HepG2 (cell line): Measurements from ENCODE around the gene SLC2A2. TPM values are rescaled to one million over a fixed set of nuclear protein-coding genes. Genes with fewer than 3 reads are reported as not detected.

ENCODE experiments used
- ATAC-seq: fragments of 200-7000 bp; cut with Tn5 transposase; 3 replicates; pipeline ENCODE4 v1.9.1; 2020; ENCODE audit warnings: mild to moderate bottlenecking, moderate library complexity
- BruUV-seq: library from RNA; stranded (reverse); fragments of 400-500 nt; replicated peaks from 2 replicates; lab custom pipeline; 2021; lab: Mats Ljungman, UMichigan
- CTCF ChIA-PET: fragments of 300-600 bp; formaldehyde crosslinking; extraction: SDS; loops from one replicate; lab custom pipeline; 2021; ENCODE audit warnings: low total read pairs, inconsistent platforms, low intra/inter-chr PET ratio; lab: Yijun Ruan, JAX
- POLR2A ChIA-PET: fragments of 350-600 bp; sonication (Branson Sonifier 250); formaldehyde crosslinking; loops from one replicate; lab custom pipeline; 2020; ENCODE audit warnings: antibody characterized with exemption, inconsistent platforms; lab: Yijun Ruan, JAX
- DNase-seq: peaks from one replicate; pipeline ENCODE4 v3.0.0-alpha.2; 2015; ENCODE audit warnings: low spot score
- FAIRE-seq: peaks from 3 replicates; lab custom pipeline; 2011; peaks lifted over from hg19 to GRCh38; lab: Jason Lieb, UNC
- H2AFZ ChIP-seq: one replicate; pipeline ENCODE4 v1.6.1; 2011; ENCODE audit warnings: low read length, inconsistent platforms
- H3K27ac ChIP-seq: fragments of 300-600 bp; 3 replicates; pipeline ENCODE4 v1.8.0; 2011; ENCODE audit warnings: mixed run types, mild to moderate bottlenecking, mixed read lengths, low read length, inconsistent platforms; ENCODE audit not compliant: insufficient read depth; ENCODE audit errors: extremely low read length
- H3K27me3 ChIP-seq, 2 experiments: fragments of 200-600 bp in 1 of 2; 2 replicates in 1 of 2; 3 replicates in 1 of 2; pipeline versions ENCODE4 v1.6.0 to v1.8.0; 2011; ENCODE audit warnings: low read length in 2 of 2, mild to moderate bottlenecking in 2 of 2, moderate library complexity in 2 of 2, inconsistent platforms in 1 of 2; ENCODE audit not compliant: insufficient read depth in 2 of 2, control insufficient read depth in 1 of 2
- H3K36me3 ChIP-seq, 2 experiments: fragments of 200-600 bp in 1 of 2; replicated peaks in 1 of 2; 2 replicates in 1 of 2; 3 replicates in 1 of 2; pipeline versions ENCODE4 v1.5.1 to v1.8.0; 2011; ENCODE audit warnings: low read length in 2 of 2, inconsistent platforms in 1 of 2; ENCODE audit not compliant: insufficient read depth in 2 of 2, control insufficient read depth in 1 of 2
- H3K4me1 ChIP-seq: 2 replicates; pipeline ENCODE4 v1.5.1; 2012; ENCODE audit warnings: low read length, inconsistent platforms; ENCODE audit not compliant: insufficient read depth
- H3K4me2 ChIP-seq: 2 replicates; pipeline ENCODE4 v1.6.0; 2011; ENCODE audit warnings: low read depth, low read length, inconsistent platforms
- H3K4me3 ChIP-seq, 3 experiments: fragments of 200-600 bp in 1 of 3; sonication (generic), shearing (Covaris generic) in 1 of 3; replicated peaks in 1 of 3; 2 replicates each; pipeline ENCODE4 v1.5.1; 2011 to 2016; ENCODE audit warnings: low read length in 3 of 3, inconsistent platforms in 2 of 3, low read depth in 2 of 3, mild to moderate bottlenecking in 2 of 3, control low read depth in 1 of 3, mixed read lengths in 1 of 3; ENCODE audit not compliant: insufficient read depth in 1 of 3
- H3K79me2 ChIP-seq: one replicate; pipeline ENCODE4 v1.6.1; 2011; ENCODE audit warnings: low read length, inconsistent platforms; ENCODE audit not compliant: insufficient read depth
- H3K9ac ChIP-seq: 2 replicates; pipeline ENCODE4 v1.6.0; 2011; ENCODE audit warnings: mild to moderate bottlenecking, low read depth, low read length, inconsistent platforms; ENCODE audit not compliant: insufficient read depth
- H3K9me3 ChIP-seq: 2 replicates; pipeline ENCODE4 v1.5.1; 2012; ENCODE audit warnings: mild to moderate bottlenecking, low read length
- H4K20me1 ChIP-seq: 2 replicates; pipeline ENCODE4 v1.6.0; 2011; ENCODE audit warnings: inconsistent platforms, mild to moderate bottlenecking, low read length, moderate library complexity; ENCODE audit not compliant: insufficient read depth
- MED1 ChIP-seq: sonication (generic); formaldehyde crosslinking; IDR thresholded peaks from 2 replicates; pipeline ENCODE4 v1.4.0; 2020; ENCODE audit warnings: missing genetic modification reagents
- ZNF136 ChIP-seq: sonication (generic); formaldehyde crosslinking; IDR thresholded peaks from 2 replicates; pipeline ENCODE4 v1.8.1; 2022; ENCODE audit warnings: low read depth, mild to moderate bottlenecking, moderate library complexity, missing genetic modification reagents
- in situ Hi-C: cut with HindIII; loops from 2 replicates; pipeline ENCODE4 v1.10.0; 2017; ENCODE audit warnings: low pct_unique_long_range_greater_than_20kb; ENCODE audit not compliant: extremely low pct_ligation_motif_present
- intact Hi-C: fragments of 100-400 bp; cut with micrococcal nuclease; formaldehyde crosslinking; loops from one replicate; pipeline ENCODE4 v1.10.0; 2022; ENCODE audit not compliant: unreplicated experiment
- polyA plus RNA-seq, 8 experiments: library from polyadenylated mRNA; depleted of rRNA in 3 of 8; stranded (reverse) in 7 of 8; unstranded in 1 of 8; fragments of >200 nt; fragmentation: Illumina TruSeq in 4 of 8; extraction: Trizol in 4 of 8; gene quantifications; 2 replicates each; pipeline versions ENCODE4 v1.2.1 to v1.2.3, GENCODE V29; 2011 to 2016; ENCODE audit warnings: low read depth in 4 of 8, missing spikeins in 1 of 8, mixed read lengths in 1 of 8; ENCODE audit not compliant: insufficient read depth in 1 of 8
- total RNA-seq, 5 experiments: library from RNA; depleted of rRNA; stranded (reverse); fragments of >200 nt; fragmentation: Illumina TruSeq; extraction: Trizol; gene quantifications; 2 replicates each; pipeline ENCODE4 v1.2.3, GENCODE V29; 2016; ENCODE audit warnings: low read depth in 1 of 5
- TF ChIP-seq, protein P1 (sequence below): sonication (generic); formaldehyde crosslinking; IDR thresholded peaks from 2 replicates; pipeline ENCODE4 v1.4.0; 2020; ENCODE audit warnings: missing genetic modification reagents, borderline replicate concordance
- TF ChIP-seq, protein P2 (sequence below): IDR thresholded peaks from 2 replicates; pipeline ENCODE4 v1.6.1; 2016; ENCODE audit warnings: low read depth, control low read depth
- TF ChIP-seq, protein P3 (sequence below): sonication (generic); formaldehyde crosslinking; IDR thresholded peaks from 2 replicates; pipeline ENCODE4 v1.8.0; 2022; ENCODE audit warnings: mild to moderate bottlenecking, missing genetic modification reagents, moderate library complexity
- TF ChIP-seq, protein P4 (sequence below), 2 experiments: sonication (generic) in 1 of 2; formaldehyde crosslinking in 1 of 2; IDR thresholded peaks; 2 replicates each; pipeline versions ENCODE4 v1.6.1 to v1.9.0; 2014 to 2022; ENCODE audit warnings: antibody characterized with exemption in 1 of 2, borderline replicate concordance in 1 of 2, inconsistent platforms in 1 of 2, low read depth in 1 of 2, missing genetic modification reagents in 1 of 2
- TF ChIP-seq, protein P5 (sequence below): sonication (generic); formaldehyde crosslinking; IDR thresholded peaks from 2 replicates; pipeline ENCODE4 v1.4.0; 2020; ENCODE audit warnings: missing genetic modification reagents, borderline replicate concordance

Gene SLC2A2
- total and polyA plus RNA-seq, 2 of the 13 experiments (the other 11 are each of a cell fraction or from before 2014, with no cell fraction given) = 19.5 to 23.2 TPM

DNA sequence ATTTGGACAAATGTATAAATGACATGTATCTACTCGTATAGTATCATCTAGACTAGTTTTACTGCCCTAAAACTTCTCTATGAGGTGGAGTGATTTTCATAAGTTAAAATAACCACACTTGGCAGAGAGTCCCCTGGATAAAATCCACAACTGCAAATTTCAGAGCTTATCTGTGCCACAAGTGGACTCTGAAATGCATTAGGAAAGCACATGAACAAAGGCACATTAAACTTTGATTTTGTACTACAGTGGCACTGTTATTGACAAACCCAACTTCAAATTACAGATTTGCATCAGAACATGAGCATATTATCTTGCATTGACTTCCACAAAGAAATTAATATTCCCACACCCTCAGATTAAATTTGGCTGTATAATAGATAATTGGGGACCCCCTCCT lies 60.0 kb downstream of the SLC2A2 start (continued):
- TF ChIP-seq, protein P1, sequence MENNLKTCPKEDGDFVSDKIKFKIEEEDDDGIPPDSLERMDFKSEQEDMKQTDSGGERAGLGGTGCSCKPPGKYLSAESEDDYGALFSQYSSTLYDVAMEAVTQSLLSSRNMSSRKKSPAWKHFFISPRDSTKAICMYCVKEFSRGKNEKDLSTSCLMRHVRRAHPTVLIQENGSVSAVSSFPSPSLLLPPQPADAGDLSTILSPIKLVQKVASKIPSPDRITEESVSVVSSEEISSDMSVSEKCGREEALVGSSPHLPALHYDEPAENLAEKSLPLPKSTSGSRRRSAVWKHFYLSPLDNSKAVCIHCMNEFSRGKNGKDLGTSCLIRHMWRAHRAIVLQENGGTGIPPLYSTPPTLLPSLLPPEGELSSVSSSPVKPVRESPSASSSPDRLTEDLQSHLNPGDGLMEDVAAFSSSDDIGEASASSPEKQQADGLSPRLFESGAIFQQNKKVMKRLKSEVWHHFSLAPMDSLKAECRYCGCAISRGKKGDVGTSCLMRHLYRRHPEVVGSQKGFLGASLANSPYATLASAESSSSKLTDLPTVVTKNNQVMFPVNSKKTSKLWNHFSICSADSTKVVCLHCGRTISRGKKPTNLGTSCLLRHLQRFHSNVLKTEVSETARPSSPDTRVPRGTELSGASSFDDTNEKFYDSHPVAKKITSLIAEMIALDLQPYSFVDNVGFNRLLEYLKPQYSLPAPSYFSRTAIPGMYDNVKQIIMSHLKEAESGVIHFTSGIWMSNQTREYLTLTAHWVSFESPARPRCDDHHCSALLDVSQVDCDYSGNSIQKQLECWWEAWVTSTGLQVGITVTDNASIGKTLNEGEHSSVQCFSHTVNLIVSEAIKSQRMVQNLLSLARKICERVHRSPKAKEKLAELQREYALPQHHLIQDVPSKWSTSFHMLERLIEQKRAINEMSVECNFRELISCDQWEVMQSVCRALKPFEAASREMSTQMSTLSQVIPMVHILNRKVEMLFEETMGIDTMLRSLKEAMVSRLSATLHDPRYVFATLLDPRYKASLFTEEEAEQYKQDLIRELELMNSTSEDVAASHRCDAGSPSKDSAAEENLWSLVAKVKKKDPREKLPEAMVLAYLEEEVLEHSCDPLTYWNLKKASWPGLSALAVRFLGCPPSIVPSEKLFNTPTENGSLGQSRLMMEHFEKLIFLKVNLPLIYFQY (CRISPR knock-in tag) = no peak

DNA sequence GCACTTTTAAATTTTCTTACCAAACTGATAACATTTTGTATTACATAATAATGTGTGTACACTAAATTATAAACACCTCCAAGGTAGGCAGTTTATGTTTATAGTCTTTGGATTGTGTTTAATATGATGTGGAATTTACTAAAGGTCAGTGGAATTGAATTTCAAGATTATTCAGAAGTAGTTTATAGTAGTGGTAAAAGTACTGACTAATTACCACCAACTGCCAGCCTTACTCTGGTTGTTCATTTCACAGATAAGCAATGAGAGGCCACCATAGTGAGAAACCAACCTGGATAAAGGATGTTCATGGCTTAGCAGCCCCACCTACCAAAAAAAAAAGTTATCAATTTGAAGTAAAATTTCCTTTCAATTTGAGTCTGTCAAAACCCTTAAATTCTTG lies 64.1 kb downstream of the SLC2A2 start:
- Histone ChIP-seq H3K4me3 (no peak overlapping the region), H3K9me3 (no peaks in the 10 kb centered on the region), H3K9ac (no peak overlapping the region), H3K27me3 (no peaks in the 10 kb centered on the region), H4K20me1 (no peaks in the 10 kb centered on the region), H3K4me2 (no peak overlapping the region), H3K27ac (peak overlapping the region; percentile 46), H3K79me2 (no peaks in the 10 kb centered on the region), H3K4me1 (peaks cover 57% of the 10 kb centered on the region), H2AFZ (no peak overlapping the region), H3K36me3 (no peaks in the 10 kb centered on the region)
- CTCF ChIA-PET = interaction anchor here (1.2 to 2.4 kb wide), 9 partner anchors 56 to 604 kb away, joined by 3 to 33 read pairs (median 6); no protein-coding TSS in a partner anchor
- intact Hi-C loops = loop anchor here (2.0 to 5.0 kb wide), 2 partner anchors 40 to 205 kb away; no protein-coding TSS in a partner anchor
- FAIRE-seq (no peak), ATAC-seq (no peak), DNase-seq (no peak)
- no peak for TF ChIP-seq ZNF136 (CRISPR knock-in tag)
- TF ChIP-seq, protein P2, sequence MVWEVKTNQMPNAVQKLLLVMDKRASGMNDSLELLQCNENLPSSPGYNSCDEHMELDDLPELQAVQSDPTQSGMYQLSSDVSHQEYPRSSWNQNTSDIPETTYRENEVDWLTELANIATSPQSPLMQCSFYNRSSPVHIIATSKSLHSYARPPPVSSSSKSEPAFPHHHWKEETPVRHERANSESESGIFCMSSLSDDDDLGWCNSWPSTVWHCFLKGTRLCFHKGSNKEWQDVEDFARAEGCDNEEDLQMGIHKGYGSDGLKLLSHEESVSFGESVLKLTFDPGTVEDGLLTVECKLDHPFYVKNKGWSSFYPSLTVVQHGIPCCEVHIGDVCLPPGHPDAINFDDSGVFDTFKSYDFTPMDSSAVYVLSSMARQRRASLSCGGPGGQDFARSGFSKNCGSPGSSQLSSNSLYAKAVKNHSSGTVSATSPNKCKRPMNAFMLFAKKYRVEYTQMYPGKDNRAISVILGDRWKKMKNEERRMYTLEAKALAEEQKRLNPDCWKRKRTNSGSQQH = no peak
- TF ChIP-seq, protein P3, sequence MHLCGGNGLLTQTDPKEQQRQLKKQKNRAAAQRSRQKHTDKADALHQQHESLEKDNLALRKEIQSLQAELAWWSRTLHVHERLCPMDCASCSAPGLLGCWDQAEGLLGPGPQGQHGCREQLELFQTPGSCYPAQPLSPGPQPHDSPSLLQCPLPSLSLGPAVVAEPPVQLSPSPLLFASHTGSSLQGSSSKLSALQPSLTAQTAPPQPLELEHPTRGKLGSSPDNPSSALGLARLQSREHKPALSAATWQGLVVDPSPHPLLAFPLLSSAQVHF (CRISPR knock-in tag) = no peak
- TF ChIP-seq, protein P4, sequence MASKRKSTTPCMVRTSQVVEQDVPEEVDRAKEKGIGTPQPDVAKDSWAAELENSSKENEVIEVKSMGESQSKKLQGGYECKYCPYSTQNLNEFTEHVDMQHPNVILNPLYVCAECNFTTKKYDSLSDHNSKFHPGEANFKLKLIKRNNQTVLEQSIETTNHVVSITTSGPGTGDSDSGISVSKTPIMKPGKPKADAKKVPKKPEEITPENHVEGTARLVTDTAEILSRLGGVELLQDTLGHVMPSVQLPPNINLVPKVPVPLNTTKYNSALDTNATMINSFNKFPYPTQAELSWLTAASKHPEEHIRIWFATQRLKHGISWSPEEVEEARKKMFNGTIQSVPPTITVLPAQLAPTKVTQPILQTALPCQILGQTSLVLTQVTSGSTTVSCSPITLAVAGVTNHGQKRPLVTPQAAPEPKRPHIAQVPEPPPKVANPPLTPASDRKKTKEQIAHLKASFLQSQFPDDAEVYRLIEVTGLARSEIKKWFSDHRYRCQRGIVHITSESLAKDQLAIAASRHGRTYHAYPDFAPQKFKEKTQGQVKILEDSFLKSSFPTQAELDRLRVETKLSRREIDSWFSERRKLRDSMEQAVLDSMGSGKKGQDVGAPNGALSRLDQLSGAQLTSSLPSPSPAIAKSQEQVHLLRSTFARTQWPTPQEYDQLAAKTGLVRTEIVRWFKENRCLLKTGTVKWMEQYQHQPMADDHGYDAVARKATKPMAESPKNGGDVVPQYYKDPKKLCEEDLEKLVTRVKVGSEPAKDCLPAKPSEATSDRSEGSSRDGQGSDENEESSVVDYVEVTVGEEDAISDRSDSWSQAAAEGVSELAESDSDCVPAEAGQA (IDR thresholded peaks at IDR 0.05; ENCODE audit: low read depth) = no peak
- TF ChIP-seq, protein P4 (CRISPR knock-in tag; IDR thresholded peaks at IDR 0.05; ENCODE audit: borderline replicate concordance) = no peak
- no peak for TF ChIP-seq MED1 (CRISPR knock-in tag)
- TF ChIP-seq, protein P5, sequence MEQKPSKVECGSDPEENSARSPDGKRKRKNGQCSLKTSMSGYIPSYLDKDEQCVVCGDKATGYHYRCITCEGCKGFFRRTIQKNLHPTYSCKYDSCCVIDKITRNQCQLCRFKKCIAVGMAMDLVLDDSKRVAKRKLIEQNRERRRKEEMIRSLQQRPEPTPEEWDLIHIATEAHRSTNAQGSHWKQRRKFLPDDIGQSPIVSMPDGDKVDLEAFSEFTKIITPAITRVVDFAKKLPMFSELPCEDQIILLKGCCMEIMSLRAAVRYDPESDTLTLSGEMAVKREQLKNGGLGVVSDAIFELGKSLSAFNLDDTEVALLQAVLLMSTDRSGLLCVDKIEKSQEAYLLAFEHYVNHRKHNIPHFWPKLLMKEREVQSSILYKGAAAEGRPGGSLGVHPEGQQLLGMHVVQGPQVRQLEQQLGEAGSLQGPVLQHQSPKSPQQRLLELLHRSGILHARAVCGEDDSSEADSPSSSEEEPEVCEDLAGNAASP (CRISPR knock-in tag) = no peak
- in situ Hi-C loops = loop anchor here (5.0 kb wide), 3 partner anchors 85 to 605 kb away; no protein-coding TSS in a partner anchor
- BruUV-seq = no TSS peak
- POLR2A ChIA-PET = interaction anchor here (0.6 to 1.1 kb wide), 4 partner anchors 35 to 604 kb away, joined by 3 read pairs; partner anchors contain the start of gene SLC2A2
